Spleen (tissue), 11 donors: ENCODE measurements around the gene ATF5. TPM values are rescaled to one million over a fixed set of nuclear protein-coding genes. Genes with fewer than 3 reads are reported as not detected.

Experiments
- DNase-seq: peaks from one replicate; pipeline ENCODE4 v3.0.0-alpha.2; 2020
- H3K27ac ChIP-seq, 8 donors: fragments of 200-600 bp; sonication (generic) in 7 of 8; 1 replicate in 4 of 8; 2 replicates in 4 of 8; pipeline versions ENCODE4 v1.5.0 to v1.8.0; 2016 to 2021; ENCODE audit warnings: inconsistent platforms in 4 of 8, mild to moderate bottlenecking in 4 of 8, moderate library complexity in 1 of 8
- H3K27me3 ChIP-seq, 7 donors: fragments of 200-600 bp; sonication (generic) in 6 of 7; replicated peaks in 1 of 7; 1 replicate in 4 of 7; 2 replicates in 3 of 7; pipeline versions ENCODE4 v1.5.0 to v1.8.0; 2016 to 2021; ENCODE audit warnings: inconsistent platforms in 3 of 7, mild to moderate bottlenecking in 1 of 7
- H3K36me3 ChIP-seq, 6 donors: fragments of 200-600 bp; sonication (generic) in 5 of 6; 1 replicate in 4 of 6; 2 replicates in 2 of 6; pipeline versions ENCODE4 v1.5.0 to v1.8.0; 2016 to 2021; ENCODE audit warnings: inconsistent platforms in 2 of 6
- H3K4me1 ChIP-seq, 6 donors: fragments of 200-600 bp; sonication (generic) in 5 of 6; 1 replicate in 3 of 6; 2 replicates in 3 of 6; pipeline versions ENCODE4 v1.5.0 to v1.8.0; 2016 to 2021; ENCODE audit warnings: inconsistent platforms in 3 of 6
- H3K4me3 ChIP-seq, 8 donors: fragments of 200-600 bp; sonication (generic) in 7 of 8; 1 replicate in 4 of 8; 2 replicates in 4 of 8; pipeline versions ENCODE4 v1.5.0 to v1.8.0; 2016 to 2021; ENCODE audit warnings: inconsistent platforms in 4 of 8, mild to moderate bottlenecking in 4 of 8, moderate library complexity in 2 of 8
- H3K9me3 ChIP-seq, 8 donors: fragments of 200-600 bp; sonication (generic) in 7 of 8; 1 replicate in 4 of 8; 2 replicates in 4 of 8; pipeline versions ENCODE4 v1.5.0 to v1.8.0; 2016 to 2021; ENCODE audit warnings: inconsistent platforms in 4 of 8
- POLR2A ChIP-seq, 3 donors: fragments of 450-650 bp; IDR thresholded peaks; one replicate each; pipeline ENCODE4 v1.5.1; 2017; ENCODE audit warnings: antibody characterized with exemption in 3 of 3, mild to moderate bottlenecking in 1 of 3
- POLR2AphosphoS5 ChIP-seq, 3 donors: sonication (generic); formaldehyde crosslinking; IDR thresholded peaks; one replicate each; pipeline ENCODE4 v1.5.1; 2017; ENCODE audit warnings: antibody characterized with exemption in 3 of 3
- WGBS, 5 donors: extraction: QIAGEN DNeasy Blood & Tissue Kit in 3 of 5; methylation state at CpG; one replicate each; pipeline versions ENCODE4 v1.1.5 to v1.1.7; 2013 to 2018; 5-methylcytosine and 5-hydroxymethylcytosine counted together
- intact Hi-C: fragments of 100-400 bp; cut with DNase I; formaldehyde crosslinking; loops from one replicate; pipeline ENCODE4 v1.15.0; 2023; ENCODE audit warnings: low total_unique reads
- polyA plus RNA-seq, 3 donors: library from polyadenylated mRNA; stranded (reverse); fragments of 200-250 nt; gene quantifications; one replicate each; pipeline ENCODE4 v1.2.1, GENCODE V29; 2013
- total RNA-seq, 7 donors: library from RNA; depleted of rRNA in 3 of 7; stranded (reverse); fragments of >200 nt in 3 of 7; fragmentation: NEBNext Ultra II Directional in 4 of 7; extraction: Animal tissue kit (Norgen Biotek cat#: 25700) in 4 of 7; gene quantifications; one replicate each; pipeline versions ENCODE4 v1.1.0 to v1.2.1, GENCODE V29; 2016 to 2021
- TF ChIP-seq, protein P1 (sequence below), 11 experiments: fragments of 200-600 bp in 7 of 11; fragments of 450-650 bp in 4 of 11; sonication (generic) in 4 of 11; IDR thresholded peaks in 8 of 11; conservative IDR thresholded peaks in 3 of 11; 1 replicate in 7 of 11; 2 replicates in 4 of 11; pipeline versions ENCODE4 v1.4.0 to v1.8.0; 2016 to 2021; ENCODE audit warnings: antibody characterized with exemption in 11 of 11, inconsistent platforms in 4 of 11, mild to moderate bottlenecking in 1 of 11
- donor health status: healthy with polysubstance abuse.
- donor health status: DM: no; HTN: no; CAD: no; lungs with moderate emphysema.
- donor health status: DM: no; HTN: no; CAD: no.
- donor health status: Bipolar disorder and iron deficiency.
- donor health status: healthy.
- donor health status: DM: no; HTN: no; CAD: no.
- donor health status: DM: yes; HTN: yes; CAD: no.

ATF5 gene
- total and polyA plus RNA-seq, 10 donors: 10.2 to 45.8 (median 19.8) TPM

DNA sequence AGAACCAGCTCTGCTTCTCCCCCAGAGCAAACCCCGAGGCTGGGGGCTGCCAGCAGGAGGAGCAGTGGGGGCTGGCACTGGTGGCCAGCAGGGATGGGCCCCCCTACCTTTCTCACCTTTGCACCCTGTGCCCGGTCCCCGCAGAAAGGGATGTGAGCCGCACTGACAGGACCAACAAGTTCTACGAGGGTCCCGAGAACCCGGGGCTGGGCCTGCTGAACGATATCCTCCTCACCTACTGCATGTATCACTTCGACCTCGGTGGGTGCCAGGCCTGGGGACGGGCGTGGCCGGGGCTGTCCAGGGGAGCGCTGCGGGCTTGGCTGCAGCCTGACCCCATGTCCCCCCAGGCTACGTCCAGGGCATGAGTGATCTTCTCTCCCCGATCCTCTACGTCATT is 44.9 kb upstream of the ATF5 start:
- Histone ChIP-seq H3K27ac (no peak overlapping the region), H3K27me3 (no peaks in the 10 kb centered on the region), H3K9me3 (no peaks in the 10 kb centered on the region), H3K4me3 (no peak overlapping the region), H3K4me1 (peaks cover 0 to 31% (median 15%) of the 10 kb centered on the region in 6 donors), H3K36me3 (peaks cover 9 to 100% (median 64%) of the 10 kb centered on the region in 6 donors)
- 83 to 96% (median 94%) methylated on average over 8 to 18 of the region's 18 CpGs for WGBS, 5 donors
- TF ChIP-seq, protein P1, sequence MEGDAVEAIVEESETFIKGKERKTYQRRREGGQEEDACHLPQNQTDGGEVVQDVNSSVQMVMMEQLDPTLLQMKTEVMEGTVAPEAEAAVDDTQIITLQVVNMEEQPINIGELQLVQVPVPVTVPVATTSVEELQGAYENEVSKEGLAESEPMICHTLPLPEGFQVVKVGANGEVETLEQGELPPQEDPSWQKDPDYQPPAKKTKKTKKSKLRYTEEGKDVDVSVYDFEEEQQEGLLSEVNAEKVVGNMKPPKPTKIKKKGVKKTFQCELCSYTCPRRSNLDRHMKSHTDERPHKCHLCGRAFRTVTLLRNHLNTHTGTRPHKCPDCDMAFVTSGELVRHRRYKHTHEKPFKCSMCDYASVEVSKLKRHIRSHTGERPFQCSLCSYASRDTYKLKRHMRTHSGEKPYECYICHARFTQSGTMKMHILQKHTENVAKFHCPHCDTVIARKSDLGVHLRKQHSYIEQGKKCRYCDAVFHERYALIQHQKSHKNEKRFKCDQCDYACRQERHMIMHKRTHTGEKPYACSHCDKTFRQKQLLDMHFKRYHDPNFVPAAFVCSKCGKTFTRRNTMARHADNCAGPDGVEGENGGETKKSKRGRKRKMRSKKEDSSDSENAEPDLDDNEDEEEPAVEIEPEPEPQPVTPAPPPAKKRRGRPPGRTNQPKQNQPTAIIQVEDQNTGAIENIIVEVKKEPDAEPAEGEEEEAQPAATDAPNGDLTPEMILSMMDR (IDR thresholded peaks at IDR 0.05 in 8 of 11, conservative IDR thresholded peaks at IDR 0.05 in 3 of 11): no peak
- TF ChIP-seq POLR2A (IDR thresholded peaks at IDR 0.05) (no peak), POLR2AphosphoS5 (IDR thresholded peaks at IDR 0.05) (no peak)
- DNase-seq: peak; percentile 75
- intact Hi-C loops: no loop called here

DNA sequence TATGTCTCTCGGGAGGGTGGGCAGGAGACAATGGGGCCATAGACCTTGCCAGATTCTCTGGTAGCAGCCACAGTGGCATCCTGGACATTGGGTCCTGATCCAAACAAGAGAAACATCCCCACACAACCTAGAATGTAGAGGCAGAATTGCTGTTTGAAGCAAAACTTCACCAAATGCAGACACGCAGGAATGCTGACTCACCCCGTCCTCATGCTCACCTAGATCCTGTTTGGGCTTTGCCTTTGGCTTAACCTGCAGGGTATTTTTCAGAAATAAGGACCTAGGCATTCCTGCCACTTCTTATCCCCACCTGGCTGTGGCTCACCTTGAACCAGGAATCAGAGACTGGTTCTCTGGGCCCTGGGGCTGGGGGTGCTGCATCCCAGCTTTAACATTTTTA is 44.2 kb upstream of the ATF5 start:
- intact Hi-C loops: no loop called here
- WGBS, 5 donors: 83 to 95% (median 93%) methylated on average over 3 of the region's 3 CpGs
- no peaks in the 10 kb centered on the region for H3K27me3 ChIP-seq
- peaks cover 0 to 28% (median 15%) of the 10 kb centered on the region in 6 donors for H3K4me1 ChIP-seq
- no peak overlapping the region for H3K27ac ChIP-seq
- DNase-seq: no peak
- TF ChIP-seq POLR2AphosphoS5 (IDR thresholded peaks at IDR 0.05) (no peak), POLR2A (IDR thresholded peaks at IDR 0.05) (no peak)
- TF ChIP-seq, protein P1 (IDR thresholded peaks at IDR 0.05 in 8 of 11, conservative IDR thresholded peaks at IDR 0.05 in 3 of 11): no peak
- peaks cover 9 to 97% (median 61%) of the 10 kb centered on the region in 6 donors for H3K36me3 ChIP-seq
- no peaks in the 10 kb centered on the region for H3K9me3 ChIP-seq
- H3K4me3 ChIP-seq: no peak overlapping the region

DNA sequence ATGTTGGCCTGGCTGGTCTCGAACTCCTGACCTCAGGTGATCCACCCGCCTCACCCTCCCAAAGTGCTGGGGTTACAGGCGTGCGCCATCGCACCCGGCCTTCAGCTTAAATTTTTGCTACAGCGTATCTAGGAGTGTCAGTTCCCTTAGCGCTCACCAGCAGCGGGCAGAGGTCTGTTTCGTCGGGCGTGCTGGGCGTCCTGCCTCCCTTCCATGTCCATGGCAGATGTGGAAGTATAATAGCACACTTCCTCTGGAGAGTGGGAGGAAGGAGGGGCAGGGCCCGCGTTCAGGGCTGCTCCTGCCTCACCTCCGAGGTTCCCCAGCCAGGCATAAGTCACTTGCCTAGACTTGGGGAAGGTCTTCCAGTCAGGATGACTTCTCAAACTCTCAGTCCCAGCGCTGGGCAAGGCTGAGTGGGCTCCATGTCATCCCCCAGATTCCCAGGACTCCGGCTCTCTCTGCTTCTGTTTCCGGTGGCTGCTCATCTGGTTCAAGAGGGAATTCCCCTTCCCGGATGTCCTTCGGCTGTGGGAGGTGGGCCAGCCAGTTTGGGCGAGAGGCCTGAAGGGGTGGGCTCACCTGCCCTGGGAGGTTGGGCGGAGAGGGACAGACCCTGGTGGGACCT is 41.9 kb upstream of the ATF5 start:
- peaks cover 0 to 41% (median 24%) of the 10 kb centered on the region in 6 donors for H3K4me1 ChIP-seq
- intact Hi-C loops: no loop called here
- peak overlapping the region in 6 of 8 donors; percentile 7 to 48 (median 20) for H3K27ac ChIP-seq
- DNase-seq: no peak
- no peaks in the 10 kb centered on the region for H3K9me3 ChIP-seq
- 53 to 76% (median 70%) methylated on average over 17 to 23 of the region's 23 CpGs for WGBS, 5 donors
- peak in 2 of 3 donors; percentile 12 to 48 for TF ChIP-seq POLR2AphosphoS5 (IDR thresholded peaks at IDR 0.05)
- TF ChIP-seq, protein P1 (IDR thresholded peaks at IDR 0.05 in 8 of 11, conservative IDR thresholded peaks at IDR 0.05 in 3 of 11): no peak
- peaks cover 0 to 10% (median 0%) of the 10 kb centered on the region in 7 donors for H3K27me3 ChIP-seq
- peaks cover 0 to 73% (median 37%) of the 10 kb centered on the region in 6 donors for H3K36me3 ChIP-seq
- H3K4me3 ChIP-seq: no peak overlapping the region

DNA sequence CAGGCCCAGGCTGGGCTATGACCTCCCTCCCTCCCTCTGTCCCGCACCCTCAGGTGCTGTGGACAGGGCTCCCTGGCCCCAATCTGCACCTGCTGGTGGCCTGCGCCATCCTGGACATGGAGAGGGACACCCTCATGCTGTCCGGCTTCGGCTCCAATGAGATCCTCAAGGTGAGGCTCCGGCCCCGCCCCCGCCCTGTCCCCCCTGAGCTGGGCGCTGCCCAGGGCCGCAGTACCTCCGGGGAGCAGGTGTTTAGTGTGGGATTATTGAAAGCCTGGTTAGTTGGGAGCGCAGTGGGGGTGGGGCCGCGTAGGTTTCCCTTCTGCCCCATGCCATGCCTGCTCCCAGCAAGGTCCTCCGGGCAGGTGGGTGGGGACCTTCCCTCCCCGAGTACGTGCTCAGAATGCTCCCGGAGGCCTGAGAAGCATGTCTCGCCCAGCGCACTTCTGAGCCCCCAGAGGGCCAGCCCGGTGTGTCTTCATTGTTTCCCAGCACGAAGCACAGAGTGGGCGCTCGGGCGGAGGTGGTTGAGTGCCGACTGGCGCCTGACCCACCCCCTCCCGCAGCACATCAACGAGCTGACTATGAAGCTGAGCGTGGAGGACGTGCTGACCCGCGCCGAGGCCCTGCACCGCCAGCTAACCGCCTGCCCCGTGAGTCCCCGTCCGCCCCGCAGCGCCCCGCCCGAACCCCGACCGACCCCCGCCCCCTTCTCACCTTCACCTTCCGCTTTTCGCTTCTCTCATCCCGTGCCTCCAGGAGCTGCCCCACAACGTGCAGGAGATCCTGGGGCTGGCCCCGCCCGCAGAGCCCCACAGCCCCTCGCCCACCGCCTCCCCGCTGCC is 41.1 kb upstream of the ATF5 start:
- TF ChIP-seq POLR2A (IDR thresholded peaks at IDR 0.05) (no peak), POLR2AphosphoS5 (IDR thresholded peaks at IDR 0.05) (peak in 2 of 3 donors; percentile 32 to 48)
- TF ChIP-seq, protein P1 (IDR thresholded peaks at IDR 0.05 in 8 of 11, conservative IDR thresholded peaks at IDR 0.05 in 3 of 11): no peak
- no peak overlapping the region for H3K4me3 ChIP-seq
- peak; percentile 73 for DNase-seq
- H3K27me3 ChIP-seq: peaks cover 0 to 10% (median 0%) of the 10 kb centered on the region in 7 donors
- 74 to 91% (median 87%) methylated on average over 44 to 54 of the region's 54 CpGs for WGBS, 5 donors
- peaks cover 0 to 66% (median 30%) of the 10 kb centered on the region in 6 donors for H3K36me3 ChIP-seq
- no peaks in the 10 kb centered on the region for H3K9me3 ChIP-seq
- intact Hi-C loops: no loop called here
- H3K4me1 ChIP-seq: peaks cover 0 to 41% (median 24%) of the 10 kb centered on the region in 6 donors
- peak overlapping the region in 3 of 8 donors; percentile 7 to 43 (median 21) for H3K27ac ChIP-seq
